ENCODE results near the gene EXOC3.

EXOC3 gene

DNA sequence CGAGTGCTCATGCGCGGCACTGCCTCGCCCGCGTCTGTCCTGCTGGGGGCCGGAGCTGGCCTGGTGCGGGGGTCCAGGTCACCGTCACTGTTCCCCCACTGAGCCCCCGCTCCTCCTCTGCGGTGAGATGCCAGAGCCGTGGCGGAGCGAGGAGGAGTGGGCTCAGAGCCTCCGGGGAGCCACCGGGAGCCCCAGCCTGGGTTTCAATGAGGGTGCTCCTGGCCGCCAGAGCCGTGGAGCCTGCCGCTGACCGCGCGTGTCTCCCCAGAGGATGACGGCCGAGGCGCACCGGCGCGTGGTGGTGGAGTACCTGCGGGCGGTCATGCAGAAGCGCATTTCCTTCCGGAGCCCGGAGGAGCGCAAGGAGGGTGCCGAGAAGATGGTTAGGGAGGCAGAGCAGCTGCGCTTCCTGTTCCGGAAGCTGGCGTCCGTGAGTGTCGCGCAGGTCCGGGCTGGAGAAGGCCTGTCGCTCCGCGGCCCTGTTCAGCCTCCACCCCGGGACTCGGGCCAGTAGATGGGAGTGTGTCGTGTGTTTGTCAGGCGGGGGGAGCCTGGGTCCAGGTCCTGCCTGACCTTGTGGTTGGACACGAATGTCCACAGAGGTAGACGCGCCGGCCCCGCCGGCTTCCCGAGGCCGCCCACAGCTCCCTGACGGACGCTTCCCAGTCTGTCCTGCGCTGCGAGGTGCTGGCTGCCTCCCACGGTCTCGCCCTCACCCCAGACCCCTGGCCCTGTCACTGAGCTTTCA is 22.0 kb downstream of the EXOC3 start:
- Histone ChIP-seq H3K36me3 (ENCODE audit: control insufficient read depth in 2 of 2, insufficient read depth in 2 of 2, low read length in 2 of 2) (peaks cover 35 to 44% of the 10 kb centered on the region in 2 donors), H3K27ac (ENCODE audit: low read depth in 2 of 2, low read length in 2 of 2) (no peak overlapping the region), H3K4me3 (ENCODE audit: low read length in 2 of 2) (no peak overlapping the region), H3K9me3 (ENCODE audit: control insufficient read depth in 2 of 2, low read length in 2 of 2) (no peaks in the 10 kb centered on the region), H3K4me1 (ENCODE audit: control insufficient read depth in 2 of 2, insufficient read depth in 2 of 2, low read length in 2 of 2) (peaks cover 0 to 2% of the 10 kb centered on the region in 2 donors), H3K9ac (ENCODE audit: low read depth in 1 of 2, low read length in 2 of 2) (no peak overlapping the region), H3K27me3 (ENCODE audit: control insufficient read depth in 2 of 2, insufficient read depth in 2 of 2, low read length in 2 of 2) (no peaks in the 10 kb centered on the region)

DNA sequence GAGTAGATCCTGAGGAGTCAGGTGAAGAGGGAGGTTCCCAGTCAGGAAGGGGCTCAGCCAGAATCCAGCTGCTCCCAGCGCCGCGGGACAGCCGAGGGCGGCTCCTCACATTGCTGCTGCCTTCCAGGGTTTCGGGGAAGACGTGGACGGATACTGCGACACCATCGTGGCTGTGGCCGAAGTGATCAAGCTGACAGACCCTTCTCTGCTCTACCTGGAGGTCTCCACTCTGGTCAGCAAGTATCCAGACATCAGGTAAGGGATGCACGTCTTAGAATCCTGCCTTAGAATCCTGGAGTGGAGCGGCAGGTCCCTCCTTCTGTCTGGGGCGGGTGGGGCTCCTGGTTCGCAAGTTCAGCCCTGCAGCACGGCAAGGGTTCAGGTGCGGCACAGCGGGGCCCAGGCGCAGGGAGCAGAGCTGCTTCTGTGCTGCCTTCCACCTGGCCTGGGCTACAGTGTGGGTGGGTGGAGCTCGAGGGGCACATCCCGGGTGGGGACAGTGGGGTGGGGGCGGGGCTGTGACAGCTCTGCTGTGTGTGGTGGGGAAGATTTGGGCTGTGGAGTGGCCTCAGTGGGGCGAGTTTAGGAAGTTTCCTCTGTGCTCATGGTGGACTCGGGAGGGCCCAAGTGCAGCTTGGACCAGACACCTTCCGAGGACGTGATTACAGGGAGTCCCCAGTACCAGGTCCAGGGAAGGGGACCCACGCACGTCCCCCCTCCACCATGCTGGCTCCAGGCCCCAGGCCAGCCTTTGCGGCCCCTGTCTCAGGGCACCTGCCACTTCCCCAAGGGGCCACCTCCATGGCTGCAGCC is 22.8 kb downstream of the EXOC3 start:
- H3K9ac ChIP-seq (ENCODE audit: low read depth in 1 of 2, low read length in 2 of 2) = no peak overlapping the region
- peaks cover 28 to 42% of the 10 kb centered on the region in 2 donors for H3K36me3 ChIP-seq (ENCODE audit: control insufficient read depth in 2 of 2, insufficient read depth in 2 of 2, low read length in 2 of 2)
- H3K9me3 ChIP-seq (ENCODE audit: control insufficient read depth in 2 of 2, low read length in 2 of 2) = no peaks in the 10 kb centered on the region
- H3K27ac ChIP-seq (ENCODE audit: low read depth in 2 of 2, low read length in 2 of 2) = no peak overlapping the region
- no peak overlapping the region for H3K4me3 ChIP-seq (ENCODE audit: low read length in 2 of 2)
- peaks cover under 1 to 2% of the 10 kb centered on the region in 2 donors for H3K4me1 ChIP-seq (ENCODE audit: control insufficient read depth in 2 of 2, insufficient read depth in 2 of 2, low read length in 2 of 2)
- no peaks in the 10 kb centered on the region for H3K27me3 ChIP-seq (ENCODE audit: control insufficient read depth in 2 of 2, insufficient read depth in 2 of 2, low read length in 2 of 2)

DNA sequence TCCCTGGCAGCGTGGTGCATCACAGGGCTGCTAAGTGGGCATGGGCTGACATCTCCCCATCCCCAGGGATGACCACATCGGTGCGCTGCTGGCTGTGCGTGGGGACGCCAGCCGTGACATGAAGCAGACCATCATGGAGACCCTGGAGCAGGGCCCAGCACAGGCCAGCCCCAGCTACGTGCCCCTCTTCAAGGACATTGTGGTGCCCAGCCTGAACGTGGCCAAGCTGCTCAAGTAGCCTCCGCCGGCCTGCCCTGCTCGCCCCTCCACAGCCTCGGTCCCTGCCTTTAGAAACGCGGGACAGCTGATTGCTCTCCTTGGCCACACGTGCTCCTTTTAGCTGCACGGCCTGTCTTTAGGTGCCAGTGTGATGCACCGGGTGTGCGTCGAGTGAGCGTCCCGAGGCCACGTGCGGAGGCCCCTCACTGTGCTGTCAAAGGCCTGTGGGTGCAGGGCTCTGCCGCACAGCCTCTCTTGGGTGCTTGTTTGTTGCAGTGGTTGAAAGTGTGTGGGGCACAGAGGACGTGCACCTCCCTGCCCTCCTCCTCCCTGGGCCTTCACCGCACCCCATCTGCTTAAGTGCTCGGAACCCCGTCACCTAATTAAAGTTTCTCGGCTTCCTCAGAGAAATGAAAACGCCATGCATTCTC is 23.8 kb downstream of the EXOC3 start:
- Histone ChIP-seq H3K4me3 (ENCODE audit: low read length in 2 of 2) (no peak overlapping the region), H3K9me3 (ENCODE audit: control insufficient read depth in 2 of 2, low read length in 2 of 2) (no peaks in the 10 kb centered on the region), H3K27ac (ENCODE audit: low read depth in 2 of 2, low read length in 2 of 2) (no peak overlapping the region), H3K27me3 (ENCODE audit: control insufficient read depth in 2 of 2, insufficient read depth in 2 of 2, low read length in 2 of 2) (no peaks in the 10 kb centered on the region), H3K4me1 (ENCODE audit: control insufficient read depth in 2 of 2, insufficient read depth in 2 of 2, low read length in 2 of 2) (peaks cover 4 to 9% of the 10 kb centered on the region in 2 donors), H3K9ac (ENCODE audit: low read depth in 1 of 2, low read length in 2 of 2) (no peak overlapping the region), H3K36me3 (ENCODE audit: control insufficient read depth in 2 of 2, insufficient read depth in 2 of 2, low read length in 2 of 2) (peaks cover 25 to 45% of the 10 kb centered on the region in 2 donors)

DNA sequence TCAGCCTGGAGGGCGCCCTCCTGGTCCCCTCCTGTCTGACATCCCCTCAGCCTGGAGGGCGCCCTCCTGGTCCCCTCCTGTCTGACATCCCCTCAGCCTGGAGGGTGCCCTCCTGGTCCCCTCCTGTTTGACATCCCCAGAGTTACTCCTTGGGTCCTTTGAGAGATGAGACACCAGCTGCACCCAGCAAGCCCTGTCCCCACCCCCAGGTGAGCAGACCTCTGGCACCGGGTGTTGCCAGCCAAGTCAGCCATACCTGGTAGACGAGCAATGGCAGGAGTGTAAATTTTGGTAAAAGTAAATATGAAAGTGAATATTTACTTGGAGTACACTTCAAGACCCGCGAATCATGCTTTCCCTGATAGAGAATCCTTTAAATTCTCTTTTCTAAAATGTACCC is 25.4 kb downstream of the EXOC3 start:
- Histone ChIP-seq H3K9me3 (ENCODE audit: control insufficient read depth in 2 of 2, low read length in 2 of 2) (no peaks in the 10 kb centered on the region), H3K36me3 (ENCODE audit: control insufficient read depth in 2 of 2, insufficient read depth in 2 of 2, low read length in 2 of 2) (peaks cover 10 to 31% of the 10 kb centered on the region in 2 donors), H3K4me1 (ENCODE audit: control insufficient read depth in 2 of 2, insufficient read depth in 2 of 2, low read length in 2 of 2) (peaks cover 10 to 15% of the 10 kb centered on the region in 2 donors), H3K4me3 (ENCODE audit: low read length in 2 of 2) (no peak overlapping the region), H3K9ac (ENCODE audit: low read depth in 1 of 2, low read length in 2 of 2) (no peak overlapping the region), H3K27me3 (ENCODE audit: control insufficient read depth in 2 of 2, insufficient read depth in 2 of 2, low read length in 2 of 2) (no peaks in the 10 kb centered on the region), H3K27ac (ENCODE audit: low read depth in 2 of 2, low read length in 2 of 2) (no peak overlapping the region)

DNA sequence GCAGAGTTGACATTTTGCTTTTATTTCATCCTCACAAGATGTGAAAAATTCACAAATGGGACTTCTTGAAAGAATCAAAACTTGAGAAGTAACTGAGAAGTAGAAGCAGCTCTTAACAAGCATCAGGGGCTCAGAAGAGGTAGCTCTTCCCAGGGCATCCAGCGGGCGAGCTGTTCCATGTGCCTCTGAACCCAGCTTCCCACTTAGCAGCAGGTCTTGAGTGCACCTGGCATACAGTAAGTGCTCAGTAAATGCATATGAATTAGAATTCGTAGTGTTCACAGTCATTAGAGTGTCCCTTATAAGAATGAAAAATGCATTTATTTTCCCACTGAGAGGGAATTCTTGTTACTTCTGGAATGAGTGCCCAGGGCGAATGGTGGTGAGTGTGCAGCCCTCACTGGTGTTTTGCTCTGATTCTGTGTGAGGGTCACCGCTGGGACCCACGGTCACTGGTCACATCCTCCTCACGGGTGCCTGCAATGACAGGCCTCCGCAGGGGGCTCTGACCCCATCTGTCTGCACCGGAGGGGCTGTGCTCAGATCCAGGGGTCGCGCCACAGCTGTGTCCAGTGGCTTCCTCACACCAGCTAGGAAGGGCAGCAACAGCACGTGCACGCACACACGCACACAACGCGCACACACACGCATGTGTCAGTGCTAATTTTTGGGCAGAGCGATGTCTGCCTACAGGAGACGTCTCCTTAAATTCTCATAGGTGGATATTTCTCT is 26.9 kb downstream of the EXOC3 start:
- H3K4me1 ChIP-seq (ENCODE audit: control insufficient read depth in 2 of 2, insufficient read depth in 2 of 2, low read length in 2 of 2) = peaks cover 13 to 19% of the 10 kb centered on the region in 2 donors
- H3K36me3 ChIP-seq (ENCODE audit: control insufficient read depth in 2 of 2, insufficient read depth in 2 of 2, low read length in 2 of 2) = peaks cover 0 to 19% of the 10 kb centered on the region in 2 donors
- no peak overlapping the region for H3K27ac ChIP-seq (ENCODE audit: low read depth in 2 of 2, low read length in 2 of 2)
- no peak overlapping the region for H3K4me3 ChIP-seq (ENCODE audit: low read length in 2 of 2)
- no peaks in the 10 kb centered on the region for H3K9me3 ChIP-seq (ENCODE audit: control insufficient read depth in 2 of 2, low read length in 2 of 2)
- H3K27me3 ChIP-seq (ENCODE audit: control insufficient read depth in 2 of 2, insufficient read depth in 2 of 2, low read length in 2 of 2) = peaks cover under 1 to 1% of the 10 kb centered on the region in 2 donors
- H3K9ac ChIP-seq (ENCODE audit: low read depth in 1 of 2, low read length in 2 of 2) = no peak overlapping the region

DNA sequence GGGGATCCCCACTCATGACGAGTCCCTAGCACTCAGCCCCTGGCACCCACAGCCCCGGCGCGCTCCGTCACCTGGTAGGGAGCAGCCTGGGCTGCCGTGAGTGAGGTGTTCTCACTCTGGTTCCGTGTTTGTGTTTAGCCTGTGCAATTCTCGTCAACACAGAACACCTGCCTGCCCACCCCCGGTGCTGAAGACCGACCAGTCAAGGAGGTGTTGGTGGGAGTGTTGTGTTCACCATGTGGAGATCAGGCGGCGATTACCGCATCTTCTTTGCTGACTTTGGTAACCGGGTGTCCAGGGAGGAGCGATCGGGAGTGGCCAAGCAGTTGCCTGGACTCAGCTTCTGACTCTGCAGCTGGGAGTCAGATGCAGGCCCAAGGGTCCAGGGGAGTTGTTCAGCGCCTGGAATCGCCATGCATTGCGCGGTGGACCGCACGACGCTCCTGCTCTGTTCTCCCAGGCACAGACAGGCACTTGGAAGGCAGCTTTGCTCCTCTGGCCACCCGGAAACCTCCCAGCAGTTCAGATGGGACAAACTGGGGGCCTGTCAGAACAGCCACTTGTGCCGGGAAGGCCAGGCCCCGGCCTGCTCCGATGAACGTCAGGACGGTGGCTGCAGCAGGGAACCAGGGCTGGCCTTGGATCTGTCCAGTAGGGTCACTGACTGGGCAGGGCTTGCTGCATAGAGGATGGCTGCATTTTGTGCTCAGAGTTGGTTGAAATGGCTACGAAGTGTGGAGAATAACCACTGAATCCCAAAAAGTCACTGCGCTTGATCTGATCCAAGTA is 28.2 kb downstream of the EXOC3 start:
- Histone ChIP-seq H3K27ac (ENCODE audit: low read depth in 2 of 2, low read length in 2 of 2) (no peak overlapping the region), H3K4me1 (ENCODE audit: control insufficient read depth in 2 of 2, insufficient read depth in 2 of 2, low read length in 2 of 2) (peaks cover 16 to 24% of the 10 kb centered on the region in 2 donors), H3K4me3 (ENCODE audit: low read length in 2 of 2) (peak overlapping the region in 1 of 2 donors; percentile 73), H3K9me3 (ENCODE audit: control insufficient read depth in 2 of 2, low read length in 2 of 2) (no peaks in the 10 kb centered on the region), H3K27me3 (ENCODE audit: control insufficient read depth in 2 of 2, insufficient read depth in 2 of 2, low read length in 2 of 2) (peaks cover 11 to 13% of the 10 kb centered on the region in 2 donors), H3K36me3 (ENCODE audit: control insufficient read depth in 2 of 2, insufficient read depth in 2 of 2, low read length in 2 of 2) (peaks cover 0 to 14% of the 10 kb centered on the region in 2 donors), H3K9ac (ENCODE audit: low read depth in 1 of 2, low read length in 2 of 2) (no peak overlapping the region)

DNA sequence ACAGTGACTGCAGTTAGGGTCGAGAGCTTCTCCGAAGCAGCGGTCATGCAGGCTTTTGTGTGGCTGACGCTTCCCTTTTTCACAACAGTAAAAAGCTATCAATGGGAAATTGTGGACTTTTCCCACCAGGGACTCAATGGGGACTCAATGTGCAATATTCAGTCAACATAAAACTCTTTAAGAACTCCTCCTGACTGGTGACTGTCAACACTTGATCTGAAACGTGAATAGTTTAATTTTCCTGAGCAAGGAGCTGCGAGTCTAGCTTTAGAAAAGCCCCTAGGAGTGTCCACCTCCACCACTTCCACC is 28.7 kb downstream of the EXOC3 start:
- Histone ChIP-seq H3K27ac (ENCODE audit: low read depth in 2 of 2, low read length in 2 of 2) (no peak overlapping the region), H3K9me3 (ENCODE audit: control insufficient read depth in 2 of 2, low read length in 2 of 2) (no peaks in the 10 kb centered on the region)

DNA sequence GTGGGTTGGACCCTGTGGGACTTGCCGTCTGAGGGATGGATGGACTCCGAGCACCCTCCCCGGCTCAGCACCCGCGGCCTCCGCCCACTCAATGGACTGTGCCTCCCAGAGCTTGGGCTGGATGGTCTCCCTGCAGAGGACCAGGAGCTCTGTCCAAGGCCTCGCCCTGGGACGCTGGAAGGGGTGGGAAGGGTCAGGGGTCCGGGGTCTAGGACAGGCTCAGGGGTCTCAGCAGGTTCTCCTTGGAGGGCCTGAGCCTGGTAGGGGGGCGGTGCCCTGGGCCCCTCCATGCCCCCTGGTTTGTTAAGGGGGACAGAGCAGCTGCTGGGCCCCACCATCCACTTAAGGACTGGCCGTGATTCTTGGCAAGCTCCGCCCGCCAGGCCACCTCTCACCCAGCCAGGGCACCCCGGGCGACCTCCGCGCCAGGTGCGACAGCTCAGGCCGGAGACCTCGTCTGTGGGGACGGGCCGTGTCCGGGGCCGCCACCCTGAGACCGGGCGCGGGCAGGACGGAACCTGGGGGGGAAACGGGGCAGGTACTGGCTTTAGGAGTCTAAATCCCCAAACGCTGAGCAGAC is 29.2 kb downstream of the EXOC3 start:
- H3K36me3 ChIP-seq (ENCODE audit: control insufficient read depth in 2 of 2, insufficient read depth in 2 of 2, low read length in 2 of 2) = peaks cover 0 to 14% of the 10 kb centered on the region in 2 donors
- peak overlapping the region; percentile 73 to 79 for H3K4me3 ChIP-seq (ENCODE audit: low read length in 2 of 2)
- peaks cover 17% of the 10 kb centered on the region in 2 donors for H3K27me3 ChIP-seq (ENCODE audit: control insufficient read depth in 2 of 2, insufficient read depth in 2 of 2, low read length in 2 of 2)
- H3K9me3 ChIP-seq (ENCODE audit: control insufficient read depth in 2 of 2, low read length in 2 of 2) = no peaks in the 10 kb centered on the region
- peaks cover 16 to 24% of the 10 kb centered on the region in 2 donors for H3K4me1 ChIP-seq (ENCODE audit: control insufficient read depth in 2 of 2, insufficient read depth in 2 of 2, low read length in 2 of 2)
- H3K9ac ChIP-seq (ENCODE audit: low read depth in 1 of 2, low read length in 2 of 2) = peak overlapping the region; percentile 60 to 83
- H3K27ac ChIP-seq (ENCODE audit: low read depth in 2 of 2, low read length in 2 of 2) = peak overlapping the region in 1 of 2 donors; percentile 58

More for the DNA sequence above, 28.7 kb downstream of the EXOC3 start:
- H3K9ac ChIP-seq (ENCODE audit: low read depth in 1 of 2, low read length in 2 of 2) = peak overlapping the region; percentile 60 to 83
- peak overlapping the region; percentile 73 to 79 for H3K4me3 ChIP-seq (ENCODE audit: low read length in 2 of 2)
- peaks cover 16 to 17% of the 10 kb centered on the region in 2 donors for H3K27me3 ChIP-seq (ENCODE audit: control insufficient read depth in 2 of 2, insufficient read depth in 2 of 2, low read length in 2 of 2)
- H3K4me1 ChIP-seq (ENCODE audit: control insufficient read depth in 2 of 2, insufficient read depth in 2 of 2, low read length in 2 of 2) = peaks cover 16 to 24% of the 10 kb centered on the region in 2 donors
- peaks cover 0 to 14% of the 10 kb centered on the region in 2 donors for H3K36me3 ChIP-seq (ENCODE audit: control insufficient read depth in 2 of 2, insufficient read depth in 2 of 2, low read length in 2 of 2)
